Measurements from ENCODE around the gene RCC2. TPM values are rescaled to one million over a fixed set of nuclear protein-coding genes. Genes with fewer than 3 reads are reported as not detected.
"Not testable (repeated sequence)": the region's sequence is repeated elsewhere in the genome, so short reads cannot be mapped to it uniquely, and the experiment has no call there.

Gene RCC2
- total RNA-seq, 1 experiment from 2014 or later: 82.7 TPM

- POLR2A ChIA-PET (ENCODE audit: unreplicated experiment); ATAC-seq; H3K79me2 ChIP-seq (ENCODE audit: low read length); H4K20me1 ChIP-seq (ENCODE audit: low read length); H3K9me2 ChIP-seq (replicated peaks; ENCODE audit: low read length); H3F3A ChIP-seq (ENCODE audit: low read length, unreplicated experiment); DNase-seq; H3K9ac ChIP-seq (ENCODE audit: low read length); H3K4me2 ChIP-seq (ENCODE audit: low read length); BruUV-seq (replicated peaks); H3K4me3 ChIP-seq (ENCODE audit: low read length); H3K9me3 ChIP-seq (ENCODE audit: low read length); H3K27me3 ChIP-seq (ENCODE audit: low read length); CTCF ChIA-PET; H3K27ac ChIP-seq (ENCODE audit: low read length); H2AFZ ChIP-seq (ENCODE audit: low read length): not testable (repeated sequence)
- peaks cover 33% of the 10 kb centered on the region for H3K36me3 ChIP-seq (ENCODE audit: low read depth, low read length)
- intact Hi-C loops (cut with micrococcal nuclease): loop anchor here (2.0 to 10.0 kb wide), 2 partner anchors 282 to 348 kb away; no protein-coding TSS in a partner anchor
- peaks cover 11% of the 10 kb centered on the region for H3K4me1 ChIP-seq (ENCODE audit: insufficient read depth, low read length)
These were observed 32.6 kb downstream of the RCC2 start for GRCh38 chr1:17406760-17407475.

- POLR2A ChIA-PET (ENCODE audit: unreplicated experiment): no interaction called here
These were observed 33.3 kb downstream of the RCC2 start for GRCh38 chr1:17405898-17406759.

GRCh38 chr1:17404820-17405219 is 34.7 kb downstream of the RCC2 start:
- Histone ChIP-seq H3K4me1 (ENCODE audit: insufficient read depth, low read length) (peaks cover 11% of the 10 kb centered on the region), H3F3A (ENCODE audit: low read length, unreplicated experiment) (no peaks in the 10 kb centered on the region), H3K27ac (ENCODE audit: low read length) (no peak overlapping the region), H3K27me3 (ENCODE audit: low read length) (no peaks in the 10 kb centered on the region), H3K9me3 (ENCODE audit: low read length) (no peaks in the 10 kb centered on the region), H2AFZ (ENCODE audit: low read length) (no peak overlapping the region), H3K79me2 (ENCODE audit: low read length) (no peaks in the 10 kb centered on the region), H4K20me1 (ENCODE audit: low read length) (no peaks in the 10 kb centered on the region), H3K9ac (ENCODE audit: low read length) (no peak overlapping the region), H3K36me3 (ENCODE audit: low read depth, low read length) (peaks cover 14% of the 10 kb centered on the region), H3K4me2 (ENCODE audit: low read length) (no peak overlapping the region), H3K4me3 (ENCODE audit: low read length) (no peak overlapping the region), H3K9me2 (replicated peaks; ENCODE audit: low read length) (no peaks in the 10 kb centered on the region)
- DNase-seq (no peak), ATAC-seq (no peak)
- no TSS peak for BruUV-seq (replicated peaks)
- intact Hi-C loops (cut with micrococcal nuclease): loop anchor here (10.0 kb wide), 1 partner anchor 280 kb away; no protein-coding TSS in a partner anchor
- ChIA-PET CTCF (interaction anchor here (0.6 kb wide), 2 partner anchors 63 to 163 kb away, joined by 3 to 6 read pairs; no protein-coding TSS in a partner anchor), POLR2A (ENCODE audit: unreplicated experiment) (no interaction called here)
- no peak for TF ChIP-seq CTCF (conservative IDR thresholded peaks at IDR 0.05; ENCODE audit: low read depth, low read length)

More at GRCh38 chr1:17405898-17406759, 33.3 kb downstream of the RCC2 start:
- Histone ChIP-seq H2AFZ (ENCODE audit: low read length) (no peak overlapping the region), H3K9ac (ENCODE audit: low read length) (no peak overlapping the region), H3K79me2 (ENCODE audit: low read length) (no peaks in the 10 kb centered on the region), H3K4me2 (ENCODE audit: low read length) (no peak overlapping the region), H3K4me1 (ENCODE audit: insufficient read depth, low read length) (peaks cover 11% of the 10 kb centered on the region), H3F3A (ENCODE audit: low read length, unreplicated experiment) (no peaks in the 10 kb centered on the region), H3K4me3 (ENCODE audit: low read length) (no peak overlapping the region), H3K27me3 (ENCODE audit: low read length) (no peaks in the 10 kb centered on the region), H3K36me3 (ENCODE audit: low read depth, low read length) (peaks cover 26% of the 10 kb centered on the region), H4K20me1 (ENCODE audit: low read length) (no peaks in the 10 kb centered on the region), H3K9me3 (ENCODE audit: low read length) (no peaks in the 10 kb centered on the region), H3K27ac (ENCODE audit: low read length) (no peak overlapping the region), H3K9me2 (replicated peaks; ENCODE audit: low read length) (no peaks in the 10 kb centered on the region)
- CTCF ChIA-PET: interaction anchor here (0.7 kb wide), 1 partner anchor 66 kb away, joined by 3 read pairs; no protein-coding TSS in a partner anchor
- BruUV-seq (replicated peaks): no TSS peak
- DNase-seq: peak; percentile 65
- intact Hi-C loops (cut with micrococcal nuclease): loop anchor here (2.0 to 10.0 kb wide), 2 partner anchors 281 to 347 kb away; no protein-coding TSS in a partner anchor
- peak; percentile 80 for ATAC-seq
- no peak for TF ChIP-seq EZH2phosphoT487 (IDR thresholded peaks at IDR 0.05; ENCODE audit: borderline replicate concordance, low read length)
- peak; percentile 88 for TF ChIP-seq CTCF (conservative IDR thresholded peaks at IDR 0.05; ENCODE audit: low read depth, low read length)
- no peak for TF ChIP-seq EZH2 (IDR thresholded peaks at IDR 0.05; ENCODE audit: low read length, unreplicated experiment)

Measured in PC-3 (cell line).